NB4 (cell line): Measurements from ENCODE around the gene CXCL6.

ENCODE experiments used
- POLR2A ChIP-seq: IDR thresholded peaks from 2 replicates; pipeline ENCODE4 v1.6.1; 2011; ENCODE audit warnings: mild to moderate bottlenecking; ENCODE audit not compliant: insufficient read length; ENCODE audit errors: extremely low read depth
- TF ChIP-seq, protein P1 (sequence below): IDR thresholded peaks from one replicate; pipeline ENCODE4 v1.5.1; 2012; ENCODE audit warnings: low read depth, low read length
- TF ChIP-seq, protein P2 (sequence below): IDR thresholded peaks from 2 replicates; pipeline ENCODE4 v1.6.1; 2011; ENCODE audit warnings: low read depth, low read length

DNA sequence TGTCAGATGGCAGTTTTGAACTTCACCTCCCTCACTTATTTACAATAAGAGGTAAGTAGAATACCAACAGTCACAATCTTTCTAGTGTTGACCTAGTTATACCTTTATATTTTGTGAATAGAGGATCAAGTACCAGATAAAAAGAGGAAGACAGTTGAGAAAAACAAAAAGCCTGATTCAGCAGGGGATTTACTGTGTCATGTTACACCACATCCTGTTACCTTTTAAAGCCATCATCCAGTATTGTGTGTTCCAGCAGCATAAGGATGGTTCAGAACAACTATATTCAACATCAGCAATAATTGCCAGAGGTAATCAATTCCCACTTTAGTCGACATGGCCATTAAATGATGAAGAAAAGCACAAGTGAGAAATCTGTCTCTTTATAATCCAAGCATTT lies 21.3 kb upstream of the CXCL6 start:
- no peak for TF ChIP-seq POLR2A
- TF ChIP-seq, protein P1, sequence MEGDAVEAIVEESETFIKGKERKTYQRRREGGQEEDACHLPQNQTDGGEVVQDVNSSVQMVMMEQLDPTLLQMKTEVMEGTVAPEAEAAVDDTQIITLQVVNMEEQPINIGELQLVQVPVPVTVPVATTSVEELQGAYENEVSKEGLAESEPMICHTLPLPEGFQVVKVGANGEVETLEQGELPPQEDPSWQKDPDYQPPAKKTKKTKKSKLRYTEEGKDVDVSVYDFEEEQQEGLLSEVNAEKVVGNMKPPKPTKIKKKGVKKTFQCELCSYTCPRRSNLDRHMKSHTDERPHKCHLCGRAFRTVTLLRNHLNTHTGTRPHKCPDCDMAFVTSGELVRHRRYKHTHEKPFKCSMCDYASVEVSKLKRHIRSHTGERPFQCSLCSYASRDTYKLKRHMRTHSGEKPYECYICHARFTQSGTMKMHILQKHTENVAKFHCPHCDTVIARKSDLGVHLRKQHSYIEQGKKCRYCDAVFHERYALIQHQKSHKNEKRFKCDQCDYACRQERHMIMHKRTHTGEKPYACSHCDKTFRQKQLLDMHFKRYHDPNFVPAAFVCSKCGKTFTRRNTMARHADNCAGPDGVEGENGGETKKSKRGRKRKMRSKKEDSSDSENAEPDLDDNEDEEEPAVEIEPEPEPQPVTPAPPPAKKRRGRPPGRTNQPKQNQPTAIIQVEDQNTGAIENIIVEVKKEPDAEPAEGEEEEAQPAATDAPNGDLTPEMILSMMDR, result no peak
- TF ChIP-seq, protein P2, sequence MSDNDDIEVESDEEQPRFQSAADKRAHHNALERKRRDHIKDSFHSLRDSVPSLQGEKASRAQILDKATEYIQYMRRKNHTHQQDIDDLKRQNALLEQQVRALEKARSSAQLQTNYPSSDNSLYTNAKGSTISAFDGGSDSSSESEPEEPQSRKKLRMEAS, result no peak
